Activated B cell treated with CpG ODN at 0.5 μM for 24 hours (primary cell): ENCODE results near the gene PRDM2. TPM values are rescaled to one million over a fixed set of nuclear protein-coding genes. Genes with fewer than 3 reads are reported as not detected.

Experiments used
- ATAC-seq: fragments of 200-7000 bp; cut with Tn5 transposase; one replicate; pipeline ENCODE4 v1.10.0; 2021; ENCODE audit warnings: low read depth, mild to moderate bottlenecking, moderate library complexity
- CTCF ChIA-PET: fragments of 350-600 bp; sonication (Branson Sonifier 250); formaldehyde crosslinking; loops from one replicate; lab custom pipeline; 2021; ENCODE audit warnings: antibody characterized with exemption; lab: Charles Lee
- POLR2A ChIA-PET: fragments of 350-600 bp; sonication (Branson Sonifier 250); formaldehyde crosslinking; loops from one replicate; lab custom pipeline; 2021; ENCODE audit warnings: antibody characterized with exemption; lab: Charles Lee
- DNase-seq: peaks from one replicate; pipeline ENCODE4 v3.0.0; 2022
- H3K27ac Mint-ChIP-seq: one replicate; pipeline ENCODE4 v1.8.0; 2020; ENCODE audit warnings: mixed read lengths
- H3K27me3 Mint-ChIP-seq: one replicate; pipeline ENCODE4 v1.8.0; 2021; ENCODE audit warnings: mixed read lengths
- H3K36me3 Mint-ChIP-seq: one replicate; pipeline ENCODE4 v1.8.0; 2021; ENCODE audit warnings: low read depth, mixed read lengths
- H3K4me1 Mint-ChIP-seq: one replicate; pipeline ENCODE4 v1.8.0; 2021; ENCODE audit warnings: mixed read lengths
- H3K4me3 Mint-ChIP-seq: one replicate; pipeline ENCODE4 v1.8.0; 2020; ENCODE audit warnings: mild to moderate bottlenecking, mixed read lengths
- H3K9me3 Mint-ChIP-seq: one replicate; pipeline ENCODE4 v1.8.0; 2020; ENCODE audit warnings: mixed read lengths
- CTCF ChIP-seq: fragments of 200-600 bp; IDR thresholded peaks from one replicate; pipeline ENCODE4 v1.8.0; 2022; ENCODE audit warnings: antibody characterized with exemption, mild to moderate bottlenecking
- intact Hi-C: fragments of 100-400 bp; cut with micrococcal nuclease; formaldehyde crosslinking; loops from one replicate; pipeline ENCODE4 v1.15.1; 2024
- total RNA-seq: library from RNA; stranded (reverse); gene quantifications from 2 replicates; pipeline ENCODE4 v1.2.3, GENCODE V29; 2022

The PRDM2 gene
- total RNA-seq, 1 donor from 2014 or later, result 194 TPM

- Mint-ChIP-seq H3K4me1 (peaks cover 54% of the 10 kb centered on the region), H3K27ac (no peak overlapping the region), H3K36me3 (peaks cover 69% of the 10 kb centered on the region), H3K4me3 (no peak overlapping the region), H3K27me3 (no peaks in the 10 kb centered on the region), H3K9me3 (no peaks in the 10 kb centered on the region)
- intact Hi-C loops, result no loop called here
- no peak for TF ChIP-seq CTCF
- ATAC-seq, result no peak
- ChIA-PET CTCF (interaction anchor here (1.2 to 1.3 kb wide), 3 partner anchors 12 to 17 kb away, joined by 3 read pairs; no protein-coding TSS in a partner anchor), POLR2A (interaction anchor here (0.5 kb wide), 1 partner anchor 124 kb away, joined by 4 read pairs; no protein-coding TSS in a partner anchor)
- DNase-seq, result no peak
Observed at GRCh38 chr1:13798120-13798519, 98.1 kb downstream of the PRDM2 start.

- no peaks in the 10 kb centered on the region for H3K9me3 Mint-ChIP-seq
- no peak for TF ChIP-seq CTCF
- POLR2A ChIA-PET, result no interaction called here
- no peak overlapping the region for H3K4me3 Mint-ChIP-seq
- peaks cover 46% of the 10 kb centered on the region for H3K4me1 Mint-ChIP-seq
- DNase-seq (no peak), ATAC-seq (no peak)
- no peaks in the 10 kb centered on the region for H3K27me3 Mint-ChIP-seq
- peaks cover 59% of the 10 kb centered on the region for H3K36me3 Mint-ChIP-seq
- no peak overlapping the region for H3K27ac Mint-ChIP-seq
- intact Hi-C loops, result no loop called here
- CTCF ChIA-PET, result interaction anchor here (1.0 kb wide), 1 partner anchor 134 kb away, joined by 3 read pairs; no protein-coding TSS in a partner anchor
Observed at GRCh38 chr1:13799502-13800283, 99.7 kb downstream of the PRDM2 start.

- H3K27me3 Mint-ChIP-seq, result no peaks in the 10 kb centered on the region
- H3K4me1 Mint-ChIP-seq, result peaks cover 41% of the 10 kb centered on the region
- TF ChIP-seq CTCF, result no peak
- intact Hi-C loops, result no loop called here
- ChIA-PET CTCF (no interaction called here), POLR2A (no interaction called here)
- no peak for ATAC-seq
- no peaks in the 10 kb centered on the region for H3K9me3 Mint-ChIP-seq
- H3K4me3 Mint-ChIP-seq, result no peak overlapping the region
- no peak for DNase-seq
- no peak overlapping the region for H3K27ac Mint-ChIP-seq
- peaks cover 47% of the 10 kb centered on the region for H3K36me3 Mint-ChIP-seq
Observed at GRCh38 chr1:13801232-13801631, 101.2 kb downstream of the PRDM2 start.

- DNase-seq, result no peak
- no peaks in the 10 kb centered on the region for H3K9me3 Mint-ChIP-seq
- no peak for ATAC-seq
- intact Hi-C loops, result no loop called here
- H3K4me1 Mint-ChIP-seq, result peaks cover 40% of the 10 kb centered on the region
- H3K27me3 Mint-ChIP-seq, result no peaks in the 10 kb centered on the region
- no peak overlapping the region for H3K4me3 Mint-ChIP-seq
- peaks cover 46% of the 10 kb centered on the region for H3K36me3 Mint-ChIP-seq
- no peak for TF ChIP-seq CTCF
- ChIA-PET CTCF (no interaction called here), POLR2A (no interaction called here)
- no peak overlapping the region for H3K27ac Mint-ChIP-seq
Observed at GRCh38 chr1:13801655-13802486, 101.9 kb downstream of the PRDM2 start.
